ENCODE measurements around the gene SLC37A2. TPM values are rescaled to one million over a fixed set of nuclear protein-coding genes. Genes with fewer than 3 reads are reported as not detected.

SLC37A2 gene
- total RNA-seq, 1 experiment from 2014 or later: 0.23 TPM

DNA sequence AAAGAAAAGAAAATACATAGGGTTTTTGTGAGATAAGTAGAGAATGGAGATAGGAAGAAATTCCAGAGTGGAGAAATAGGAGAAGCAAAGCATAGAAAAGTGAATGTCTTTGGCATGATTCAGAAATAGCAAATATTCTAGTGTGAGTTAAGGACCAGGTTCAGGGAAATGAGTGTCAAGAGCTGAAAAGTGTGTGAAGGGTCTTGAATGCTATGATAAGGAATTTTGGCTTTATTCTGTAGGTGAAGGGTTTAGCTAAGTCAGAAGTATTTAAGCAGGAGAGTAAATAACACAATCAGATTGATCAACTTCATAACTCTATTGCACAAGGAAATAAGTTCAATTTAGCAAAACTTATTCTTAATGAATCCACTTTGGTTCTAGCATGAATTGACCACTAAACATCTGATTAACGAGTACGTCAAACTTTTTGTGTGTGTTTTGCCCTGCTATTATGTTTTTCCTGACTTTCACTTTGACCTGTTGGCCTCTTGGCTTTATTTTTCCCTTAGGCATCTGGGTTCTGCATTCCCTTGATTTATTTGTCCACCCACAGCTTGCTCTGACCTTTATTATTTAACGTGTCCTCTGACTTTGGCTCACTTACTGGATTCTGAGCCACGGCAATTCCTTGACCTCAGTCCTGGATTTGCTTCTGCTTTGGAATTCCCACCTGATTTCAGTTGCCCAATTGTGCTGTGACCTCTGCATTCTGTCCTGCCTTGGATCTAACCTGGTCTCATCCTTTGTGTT is 60.3 kb downstream of the SLC37A2 start:
- ChIA-PET CTCF (interaction anchor here (1.2 to 1.6 kb wide), 2 partner anchors 11 to 32 kb away, joined by 7 read pairs; partner anchors contain the start of gene TMEM218), POLR2A (no interaction called here)
- no TSS peak for BruUV-seq (replicated peaks)
- in situ Hi-C loops (cut with HindIII; ENCODE audit: low pct_unique_long_range_greater_than_20kb, low sequenced_read_pairs): no loop called here
- DNase-seq (ENCODE audit: low read depth, low spot score) (no peak), ATAC-seq (no peak)
- Histone ChIP-seq H3K4me3 (ENCODE audit: low read depth in 2 of 2, low read length in 2 of 2) (no peak overlapping the region), H3K27ac (ENCODE audit: low read length) (no peak overlapping the region), H3K36me3 (ENCODE audit: control insufficient read depth, insufficient read depth, low read length) (no peaks in the 10 kb centered on the region), H3K27me3 (ENCODE audit: control insufficient read depth, insufficient read depth, low read length) (peaks cover 13% of the 10 kb centered on the region; the same call in 1 of the 2 replicates), H3K4me1 (ENCODE audit: control insufficient read depth, insufficient read depth, low read length) (no peaks in the 10 kb centered on the region), H3K9me3 (ENCODE audit: control insufficient read depth, insufficient read depth, low read depth, low read length) (no peaks in the 10 kb centered on the region)
- intact Hi-C loops (cut with micrococcal nuclease; ENCODE audit: unreplicated experiment): no loop called here
- TF ChIP-seq TCF7L2 (IDR thresholded peaks at IDR 0.05; ENCODE audit: low read depth, low read length) (no peak), SIN3A (IDR thresholded peaks at IDR 0.05; ENCODE audit: borderline replicate concordance, insufficient read depth, low read depth, low read length) (no peak), POLR2AphosphoS5 (IDR thresholded peaks at IDR 0.05; ENCODE audit: low read depth, low read length) (no peak)
- TF ChIP-seq, protein P1, sequence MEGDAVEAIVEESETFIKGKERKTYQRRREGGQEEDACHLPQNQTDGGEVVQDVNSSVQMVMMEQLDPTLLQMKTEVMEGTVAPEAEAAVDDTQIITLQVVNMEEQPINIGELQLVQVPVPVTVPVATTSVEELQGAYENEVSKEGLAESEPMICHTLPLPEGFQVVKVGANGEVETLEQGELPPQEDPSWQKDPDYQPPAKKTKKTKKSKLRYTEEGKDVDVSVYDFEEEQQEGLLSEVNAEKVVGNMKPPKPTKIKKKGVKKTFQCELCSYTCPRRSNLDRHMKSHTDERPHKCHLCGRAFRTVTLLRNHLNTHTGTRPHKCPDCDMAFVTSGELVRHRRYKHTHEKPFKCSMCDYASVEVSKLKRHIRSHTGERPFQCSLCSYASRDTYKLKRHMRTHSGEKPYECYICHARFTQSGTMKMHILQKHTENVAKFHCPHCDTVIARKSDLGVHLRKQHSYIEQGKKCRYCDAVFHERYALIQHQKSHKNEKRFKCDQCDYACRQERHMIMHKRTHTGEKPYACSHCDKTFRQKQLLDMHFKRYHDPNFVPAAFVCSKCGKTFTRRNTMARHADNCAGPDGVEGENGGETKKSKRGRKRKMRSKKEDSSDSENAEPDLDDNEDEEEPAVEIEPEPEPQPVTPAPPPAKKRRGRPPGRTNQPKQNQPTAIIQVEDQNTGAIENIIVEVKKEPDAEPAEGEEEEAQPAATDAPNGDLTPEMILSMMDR (IDR thresholded peaks at IDR 0.05): no peak
- TF ChIP-seq, protein P2, sequence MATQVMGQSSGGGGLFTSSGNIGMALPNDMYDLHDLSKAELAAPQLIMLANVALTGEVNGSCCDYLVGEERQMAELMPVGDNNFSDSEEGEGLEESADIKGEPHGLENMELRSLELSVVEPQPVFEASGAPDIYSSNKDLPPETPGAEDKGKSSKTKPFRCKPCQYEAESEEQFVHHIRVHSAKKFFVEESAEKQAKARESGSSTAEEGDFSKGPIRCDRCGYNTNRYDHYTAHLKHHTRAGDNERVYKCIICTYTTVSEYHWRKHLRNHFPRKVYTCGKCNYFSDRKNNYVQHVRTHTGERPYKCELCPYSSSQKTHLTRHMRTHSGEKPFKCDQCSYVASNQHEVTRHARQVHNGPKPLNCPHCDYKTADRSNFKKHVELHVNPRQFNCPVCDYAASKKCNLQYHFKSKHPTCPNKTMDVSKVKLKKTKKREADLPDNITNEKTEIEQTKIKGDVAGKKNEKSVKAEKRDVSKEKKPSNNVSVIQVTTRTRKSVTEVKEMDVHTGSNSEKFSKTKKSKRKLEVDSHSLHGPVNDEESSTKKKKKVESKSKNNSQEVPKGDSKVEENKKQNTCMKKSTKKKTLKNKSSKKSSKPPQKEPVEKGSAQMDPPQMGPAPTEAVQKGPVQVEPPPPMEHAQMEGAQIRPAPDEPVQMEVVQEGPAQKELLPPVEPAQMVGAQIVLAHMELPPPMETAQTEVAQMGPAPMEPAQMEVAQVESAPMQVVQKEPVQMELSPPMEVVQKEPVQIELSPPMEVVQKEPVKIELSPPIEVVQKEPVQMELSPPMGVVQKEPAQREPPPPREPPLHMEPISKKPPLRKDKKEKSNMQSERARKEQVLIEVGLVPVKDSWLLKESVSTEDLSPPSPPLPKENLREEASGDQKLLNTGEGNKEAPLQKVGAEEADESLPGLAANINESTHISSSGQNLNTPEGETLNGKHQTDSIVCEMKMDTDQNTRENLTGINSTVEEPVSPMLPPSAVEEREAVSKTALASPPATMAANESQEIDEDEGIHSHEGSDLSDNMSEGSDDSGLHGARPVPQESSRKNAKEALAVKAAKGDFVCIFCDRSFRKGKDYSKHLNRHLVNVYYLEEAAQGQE (IDR thresholded peaks at IDR 0.05; ENCODE audit: insufficient read depth in 1 of 2, low read depth in 2 of 2, low read length in 1 of 2): no peak

DNA sequence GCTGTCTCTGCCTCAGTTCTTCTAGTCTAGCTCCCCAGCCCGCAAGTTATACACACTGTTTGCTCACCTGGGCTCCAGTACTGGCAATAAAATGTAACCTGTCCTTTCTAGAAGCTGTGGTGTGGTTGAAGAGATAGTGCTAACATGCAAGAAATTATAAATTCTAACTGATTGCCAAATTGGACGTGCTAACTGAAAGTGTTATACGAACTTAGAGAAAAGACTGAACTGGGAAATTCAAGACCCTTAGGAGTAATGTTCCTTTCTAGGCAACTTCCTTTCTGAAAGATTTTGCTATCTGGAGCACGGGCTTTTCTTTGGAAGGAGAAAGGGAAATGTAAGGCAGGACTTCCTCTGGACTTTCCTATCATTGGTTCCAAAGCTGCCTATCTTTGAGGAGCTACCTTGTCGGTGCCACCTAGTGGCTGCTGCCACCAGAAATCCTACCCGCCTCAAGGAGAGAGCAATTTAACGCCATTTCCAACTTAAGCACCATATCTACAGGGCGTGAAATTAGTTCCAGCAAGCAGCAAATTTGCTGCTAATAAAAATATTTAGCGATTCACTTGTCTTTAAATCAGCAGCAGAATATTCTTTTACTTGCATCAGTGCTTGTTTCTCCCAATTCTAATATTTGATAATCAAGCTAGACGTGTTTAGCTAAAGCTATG is 61.0 kb downstream of the SLC37A2 start:
- intact Hi-C loops (cut with micrococcal nuclease; ENCODE audit: unreplicated experiment): no loop called here
- H3K4me1 ChIP-seq (ENCODE audit: control insufficient read depth, insufficient read depth, low read length): no peaks in the 10 kb centered on the region
- H3K27ac ChIP-seq (ENCODE audit: low read length): no peak overlapping the region
- ATAC-seq: peak; percentile 79
- BruUV-seq (replicated peaks): no TSS peak
- TF ChIP-seq, protein P1 (IDR thresholded peaks at IDR 0.05): peak; percentile 71
- TF ChIP-seq, protein P2 (IDR thresholded peaks at IDR 0.05; ENCODE audit: insufficient read depth in 1 of 2, low read depth in 2 of 2, low read length in 1 of 2): no peak
- TF ChIP-seq SIN3A (IDR thresholded peaks at IDR 0.05; ENCODE audit: borderline replicate concordance, insufficient read depth, low read depth, low read length): no peak
- no peak for DNase-seq (ENCODE audit: low read depth, low spot score)
- H3K36me3 ChIP-seq (ENCODE audit: control insufficient read depth, insufficient read depth, low read length): no peaks in the 10 kb centered on the region
- in situ Hi-C loops (cut with HindIII; ENCODE audit: low pct_unique_long_range_greater_than_20kb, low sequenced_read_pairs): no loop called here
- H3K9me3 ChIP-seq (ENCODE audit: control insufficient read depth, insufficient read depth, low read depth, low read length): no peaks in the 10 kb centered on the region
- peaks cover 11% of the 10 kb centered on the region; the same call in 1 of the 2 replicates for H3K27me3 ChIP-seq (ENCODE audit: control insufficient read depth, insufficient read depth, low read length)
- ChIA-PET CTCF (interaction anchor here (0.6 to 1.6 kb wide), 4 partner anchors 12 to 392 kb away, joined by 3 to 7 read pairs (median 6); partner anchors contain the start of gene TMEM218), POLR2A (interaction anchor here (0.6 kb wide), 1 partner anchor 1981 kb away, joined by 6 read pairs; no protein-coding TSS in a partner anchor)
- no peak overlapping the region for H3K4me3 ChIP-seq (ENCODE audit: low read depth in 2 of 2, low read length in 2 of 2)

Data from Panc1 (cell line).